ENCODE data around the gene RTP4.

DNA sequence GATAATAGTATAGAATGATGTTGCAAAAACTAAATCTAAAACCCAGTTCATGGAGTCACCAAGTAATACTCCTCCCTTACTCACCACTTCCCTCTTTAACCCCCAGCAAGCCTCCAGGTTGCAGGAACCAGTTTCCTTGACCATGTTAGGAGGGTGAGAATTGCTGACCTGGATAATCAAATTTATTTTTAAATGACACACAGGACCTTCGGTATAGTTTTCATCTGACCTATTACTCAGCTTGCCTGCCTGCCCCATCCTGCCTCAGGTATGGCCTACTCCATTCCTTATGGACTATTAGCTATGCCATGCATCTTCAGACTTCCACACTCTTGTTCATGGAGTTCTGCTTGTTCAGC is 883 bp downstream of the RTP4 start:
- TF ChIP-seq EZH2 (IDR thresholded peaks at IDR 0.05; ENCODE audit: borderline replicate concordance, low read length): no peak
- TF ChIP-seq, protein P1, sequence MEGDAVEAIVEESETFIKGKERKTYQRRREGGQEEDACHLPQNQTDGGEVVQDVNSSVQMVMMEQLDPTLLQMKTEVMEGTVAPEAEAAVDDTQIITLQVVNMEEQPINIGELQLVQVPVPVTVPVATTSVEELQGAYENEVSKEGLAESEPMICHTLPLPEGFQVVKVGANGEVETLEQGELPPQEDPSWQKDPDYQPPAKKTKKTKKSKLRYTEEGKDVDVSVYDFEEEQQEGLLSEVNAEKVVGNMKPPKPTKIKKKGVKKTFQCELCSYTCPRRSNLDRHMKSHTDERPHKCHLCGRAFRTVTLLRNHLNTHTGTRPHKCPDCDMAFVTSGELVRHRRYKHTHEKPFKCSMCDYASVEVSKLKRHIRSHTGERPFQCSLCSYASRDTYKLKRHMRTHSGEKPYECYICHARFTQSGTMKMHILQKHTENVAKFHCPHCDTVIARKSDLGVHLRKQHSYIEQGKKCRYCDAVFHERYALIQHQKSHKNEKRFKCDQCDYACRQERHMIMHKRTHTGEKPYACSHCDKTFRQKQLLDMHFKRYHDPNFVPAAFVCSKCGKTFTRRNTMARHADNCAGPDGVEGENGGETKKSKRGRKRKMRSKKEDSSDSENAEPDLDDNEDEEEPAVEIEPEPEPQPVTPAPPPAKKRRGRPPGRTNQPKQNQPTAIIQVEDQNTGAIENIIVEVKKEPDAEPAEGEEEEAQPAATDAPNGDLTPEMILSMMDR (IDR thresholded peaks at IDR 0.05; ENCODE audit: low read length): no peak
